ENCODE measurements around the gene RNF151.

RNF151 gene

GRCh38 chr16:1993731-1994131 is 27.1 kb downstream of the RNF151 start:
- DNase-seq = no peak

GRCh38 chr16:1997494-1998359 is 31.1 kb downstream of the RNF151 start:
- DNase-seq = no peak

GRCh38 chr16:1998360-1998835 is 31.7 kb downstream of the RNF151 start:
- DNase-seq = no peak

GRCh38 chr16:1998852-1999801 is 32.5 kb downstream of the RNF151 start:
- no peak for DNase-seq

GRCh38 chr16:1999866-2000514 is 33.3 kb downstream of the RNF151 start:
- no peak for DNase-seq

- DNase-seq = no peak
Measured at GRCh38 chr16:2001035-2001434, 34.4 kb downstream of the RNF151 start.

GRCh38 chr16:2001456-2002355 is 35.0 kb downstream of the RNF151 start:
- no peak for DNase-seq

GRCh38 chr16:2002406-2003230 is 36.0 kb downstream of the RNF151 start:
- DNase-seq = no peak

GRCh38 chr16:2003231-2003826 is 36.7 kb downstream of the RNF151 start:
- DNase-seq = no peak

GRCh38 chr16:2003827-2004641 is 37.4 kb downstream of the RNF151 start:
- no peak for DNase-seq

GRCh38 chr16:2004795-2005517 is 38.3 kb downstream of the RNF151 start:
- DNase-seq = no peak

GRCh38 chr16:2005646-2006045 is 39.0 kb downstream of the RNF151 start:
- DNase-seq = no peak

- DNase-seq = no peak
Measured at GRCh38 chr16:2006317-2006716, 39.7 kb downstream of the RNF151 start.

GRCh38 chr16:2007081-2007836 is 40.6 kb downstream of the RNF151 start:
- DNase-seq = no peak

GRCh38 chr16:2008009-2008526 is 41.4 kb downstream of the RNF151 start:
- no peak for DNase-seq

- DNase-seq = no peak
Measured at GRCh38 chr16:2008631-2009163, 42.0 kb downstream of the RNF151 start.

GRCh38 chr16:2009164-2009711 is 42.6 kb downstream of the RNF151 start:
- no peak for DNase-seq
